UCSD-AML1 (cell line): Measurements from ENCODE around the gene BRD3.
"Not testable (repeated sequence)": the region's sequence is repeated elsewhere in the genome, so short reads cannot be mapped to it uniquely, and the experiment has no call there.

Source experiments
- DNase-seq: peaks from one replicate; lab custom pipeline; 2025; ENCODE audit not compliant: unreplicated experiment; lab: John Stamatoyannopoulos, UW

BRD3 gene

DNA sequence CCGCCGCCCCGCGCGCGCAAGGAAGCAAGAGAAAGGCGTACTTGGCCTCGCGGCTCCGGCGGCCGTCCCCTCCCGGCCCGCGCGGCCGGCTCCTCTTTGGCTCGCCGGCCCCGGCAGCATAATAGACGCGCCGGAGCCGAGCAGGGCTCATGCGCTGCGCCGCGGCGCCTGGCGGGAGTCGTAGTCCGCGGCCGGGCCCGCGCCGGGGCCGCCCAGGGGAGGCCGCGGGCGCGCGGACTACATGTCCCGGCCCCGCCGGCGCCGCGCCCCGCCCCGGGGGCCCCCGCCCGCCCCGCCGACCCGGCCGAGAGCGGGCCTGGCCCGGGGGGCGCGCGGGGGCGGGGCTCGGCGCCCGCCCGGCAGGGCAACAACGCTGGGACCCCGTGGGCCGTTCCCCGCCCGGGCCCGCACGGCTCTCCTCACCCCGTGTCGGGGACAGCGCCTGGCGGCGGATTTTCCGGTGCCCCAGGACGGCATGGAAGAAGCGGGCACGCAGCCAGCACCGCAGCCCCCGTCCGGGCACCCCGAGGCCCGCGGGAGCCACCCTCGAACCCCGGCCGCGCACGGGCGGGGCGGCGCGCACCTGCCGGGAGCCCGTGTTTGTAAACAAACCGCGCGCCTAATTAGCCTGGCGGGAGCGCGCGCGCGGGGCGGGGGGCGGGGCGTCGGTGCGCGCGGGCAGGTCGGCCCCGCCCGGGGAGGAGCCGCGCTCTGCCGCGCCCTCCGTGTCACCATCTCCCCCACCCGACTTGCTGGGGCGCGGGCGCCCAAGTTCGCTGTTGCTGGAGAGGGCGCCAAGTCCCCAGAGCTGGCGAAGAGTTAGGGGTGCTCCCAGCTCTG lies at the start of gene BRD3:
TSS of gene BRD3 (minus strand) at position 123 of the 840 bp plus-strand sequence. CDS start 14,549 bp downstream, outside the sequence.
- peak; percentile 90 for DNase-seq

DNA sequence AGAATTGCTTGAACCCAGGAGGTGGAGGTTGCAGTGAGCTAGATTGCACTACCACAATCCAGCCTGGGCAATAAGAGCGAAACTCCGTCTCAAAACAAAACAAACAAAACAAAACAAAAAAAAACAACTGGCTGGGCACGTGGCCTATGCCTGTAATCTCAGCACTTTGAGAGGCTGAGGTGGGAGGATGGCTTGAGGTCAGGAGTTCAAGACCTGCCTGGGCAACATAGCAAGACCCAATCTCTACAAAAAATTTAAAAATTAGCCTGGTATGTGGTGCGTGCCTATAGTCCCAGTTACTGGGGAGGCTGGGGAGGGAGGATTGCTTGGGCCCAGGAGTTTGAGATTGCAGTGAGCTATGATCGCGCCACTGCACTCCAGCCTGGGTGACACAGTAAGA lies 44.7 kb upstream of the BRD3 start:
- DNase-seq: no peak

DNA sequence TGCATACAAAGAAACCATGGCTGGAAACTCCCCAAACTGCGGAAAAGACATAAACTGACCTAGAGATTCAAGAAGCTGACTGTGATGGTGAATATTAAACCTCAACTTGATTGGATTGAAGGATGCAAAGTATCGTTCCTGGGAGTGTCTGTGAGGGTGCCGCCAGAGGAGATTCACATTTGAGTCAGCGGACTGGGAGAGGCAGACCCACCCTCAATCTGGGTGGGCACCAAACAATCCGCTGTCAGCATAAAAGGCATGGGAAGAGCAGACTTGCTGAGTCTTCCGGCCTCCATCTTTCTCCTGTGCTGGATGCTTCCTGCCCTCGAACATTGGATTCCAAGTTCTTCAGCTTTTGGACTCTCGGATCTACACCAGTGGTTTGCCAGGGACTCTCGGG lies 43.2 kb upstream of the BRD3 start:
- no peak for DNase-seq

DNA sequence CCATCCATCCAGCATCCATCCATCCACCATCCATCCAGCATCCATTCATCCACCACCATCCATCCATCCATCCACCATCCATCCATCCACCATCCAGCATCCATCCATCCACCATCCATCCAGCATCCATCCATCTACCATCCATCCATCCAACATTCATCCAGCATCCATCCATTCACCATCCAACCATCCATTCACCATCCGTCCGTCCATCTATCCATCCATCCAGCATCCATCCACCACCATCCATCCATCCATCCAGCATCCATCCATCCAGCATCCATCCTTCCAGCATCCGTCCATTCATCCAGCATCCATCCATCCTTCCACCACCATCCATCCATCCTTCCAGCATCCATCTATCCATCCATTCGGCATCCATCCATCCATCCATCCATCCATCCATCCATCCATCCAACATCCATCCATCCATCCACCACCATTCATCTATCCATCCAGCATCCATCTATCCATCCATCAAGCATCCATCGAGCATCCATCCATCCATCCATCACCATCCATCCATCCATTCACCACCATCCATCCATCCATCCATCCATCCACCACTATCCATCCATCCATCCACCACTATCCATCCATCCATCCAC lies 35.7 kb upstream of the BRD3 start:
- DNase-seq: no peak

DNA sequence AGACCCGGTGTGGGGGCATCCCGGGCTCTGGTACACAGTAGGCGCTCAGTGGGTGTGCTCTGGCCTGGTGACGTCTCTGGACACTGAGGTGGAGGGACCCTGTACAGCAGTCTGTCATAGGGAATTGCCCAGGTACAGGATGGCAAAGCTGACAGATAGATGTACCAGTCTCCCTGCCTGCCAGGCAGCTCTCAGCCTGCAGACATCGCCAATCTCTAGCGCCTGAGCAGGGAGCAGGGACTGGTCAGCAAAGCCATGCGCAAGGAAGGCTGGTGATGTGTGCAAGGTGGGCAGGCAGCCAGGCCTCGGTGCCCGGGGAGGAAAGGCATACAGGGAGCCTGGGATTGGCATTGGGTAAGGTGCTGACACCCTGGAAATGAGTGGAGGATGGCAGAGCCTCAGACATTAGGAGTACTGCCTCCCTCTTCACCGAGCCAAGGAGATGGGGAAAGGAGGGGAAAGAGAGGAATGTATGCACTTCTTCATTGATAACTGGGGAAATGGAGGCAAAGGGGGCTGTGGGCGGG lies 33.9 kb upstream of the BRD3 start:
- no peak for DNase-seq

DNA sequence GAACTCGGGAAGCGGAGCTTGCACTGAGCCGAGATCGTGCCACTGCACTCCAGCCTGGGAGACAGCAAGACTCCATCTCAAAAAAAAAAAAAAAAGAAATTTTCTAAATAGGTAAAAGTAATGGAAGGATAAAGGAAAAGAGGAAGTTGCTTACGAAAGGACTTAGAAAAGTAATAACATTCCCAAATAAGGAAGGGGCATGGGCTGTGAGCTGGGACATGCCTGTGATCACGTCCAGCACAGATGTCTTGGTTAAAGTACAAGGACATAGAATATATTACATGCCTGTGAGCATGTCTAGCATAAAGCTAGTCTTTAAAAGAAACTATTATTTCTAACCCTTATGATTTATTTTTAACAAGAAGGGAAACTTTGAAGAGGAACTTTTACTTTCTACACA lies 33.3 kb upstream of the BRD3 start:
- not testable (repeated sequence) for DNase-seq

GRCh38 chr9:134100040-134100439 lies 32.2 kb upstream of the BRD3 start:
- DNase-seq: no peak

DNA sequence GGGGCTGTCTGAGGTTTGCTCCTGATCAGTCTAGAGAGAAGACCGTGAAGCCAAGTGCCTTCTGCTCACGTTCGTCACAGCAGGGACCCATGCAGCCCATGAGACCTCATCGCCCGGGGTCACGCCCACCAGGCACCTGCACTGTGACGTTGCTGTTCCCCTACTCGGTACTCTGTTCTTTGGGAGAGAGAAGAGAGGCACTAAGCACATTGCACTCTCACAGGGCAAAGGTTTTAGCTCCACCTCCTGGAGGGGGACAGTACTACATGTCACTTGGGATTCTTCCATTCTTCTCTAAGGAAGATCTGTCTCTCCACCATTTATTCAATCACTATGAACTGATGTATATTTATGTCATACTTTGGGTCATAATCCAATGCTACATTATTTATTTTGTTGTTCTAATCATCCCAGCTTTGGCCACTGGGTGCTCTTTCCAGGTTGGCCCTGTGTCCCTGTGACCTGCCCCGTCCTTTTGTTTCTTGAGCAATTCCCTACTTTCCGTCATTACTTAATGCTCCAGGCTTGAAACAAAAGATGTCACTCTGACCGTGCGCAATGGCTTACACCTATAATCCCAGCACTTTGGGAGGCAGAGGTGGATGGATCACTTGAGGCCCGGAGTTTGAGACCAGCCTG lies 31.4 kb upstream of the BRD3 start:
- DNase-seq: peak; percentile 31

DNA sequence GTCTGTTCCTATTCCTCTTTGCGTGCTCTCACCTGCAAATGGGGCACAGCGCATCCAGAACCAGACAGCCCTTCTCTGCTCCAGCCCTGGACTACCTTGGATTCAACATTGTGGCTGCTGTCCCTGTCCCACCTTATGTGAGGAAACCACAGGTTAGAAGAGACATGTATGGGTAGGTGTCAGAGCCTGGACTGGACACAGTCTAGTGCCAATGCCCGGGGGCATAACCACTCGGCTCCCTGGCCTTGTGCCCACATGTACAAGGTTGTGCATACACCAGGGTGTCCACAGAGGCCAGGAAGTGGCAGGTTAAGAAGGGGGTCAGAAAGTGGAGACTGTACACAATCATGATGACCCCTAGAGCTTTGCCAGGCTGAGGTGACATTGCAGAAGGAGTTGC lies 22.1 kb upstream of the BRD3 start:
- DNase-seq: no peak

- no peak for DNase-seq
Observed at GRCh38 chr9:134088063-134088725, 20.4 kb upstream of the BRD3 start.

DNA sequence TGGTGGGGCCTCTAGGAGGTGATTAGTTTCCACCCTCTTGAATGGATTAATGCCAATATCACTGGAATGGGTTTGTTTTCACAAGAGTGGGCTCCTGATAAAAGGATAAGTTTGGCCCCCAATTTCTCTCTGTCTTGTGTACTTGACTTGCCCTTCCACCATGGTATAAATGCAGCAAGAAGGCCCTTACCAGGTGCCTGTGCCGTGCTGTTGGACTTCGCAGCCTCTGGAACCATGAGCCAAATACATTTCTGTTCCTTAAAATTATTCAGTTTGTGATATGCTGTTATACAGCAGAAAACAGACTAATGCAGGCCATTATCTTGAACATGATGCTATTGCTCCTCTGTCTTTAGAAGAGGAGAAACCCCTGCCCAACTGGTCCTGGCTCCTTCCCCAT lies 17.8 kb upstream of the BRD3 start:
- DNase-seq: no peak

- no peak for DNase-seq
Observed at GRCh38 chr9:134083451-134083850, 15.6 kb upstream of the BRD3 start.

- DNase-seq: no peak
Observed at GRCh38 chr9:134076644-134077043, 8.8 kb upstream of the BRD3 start.

DNA sequence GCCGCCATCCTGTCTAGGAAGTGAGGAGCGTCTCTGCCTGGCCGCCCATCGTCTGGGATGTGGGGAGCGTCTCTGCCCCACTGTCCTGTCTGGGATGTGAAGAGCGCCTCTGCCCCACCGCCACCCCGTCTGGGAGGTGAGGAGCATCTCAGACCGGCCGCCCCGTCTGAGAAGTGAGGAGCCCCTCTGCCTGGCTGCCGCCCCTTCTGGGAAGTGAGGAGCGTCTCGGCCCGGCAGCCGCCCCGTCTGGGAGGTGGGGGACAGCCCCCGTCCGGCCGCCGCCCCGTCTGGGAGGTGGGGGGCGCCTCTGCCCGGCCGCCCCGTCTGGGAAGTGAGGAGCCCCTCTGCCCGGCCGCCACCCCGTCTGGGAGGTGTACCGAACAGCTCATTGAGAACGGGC lies 7.9 kb upstream of the BRD3 start:
- not testable (repeated sequence) for DNase-seq

GRCh38 chr9:134073500-134073899 lies 5.7 kb upstream of the BRD3 start:
- no peak for DNase-seq

DNA sequence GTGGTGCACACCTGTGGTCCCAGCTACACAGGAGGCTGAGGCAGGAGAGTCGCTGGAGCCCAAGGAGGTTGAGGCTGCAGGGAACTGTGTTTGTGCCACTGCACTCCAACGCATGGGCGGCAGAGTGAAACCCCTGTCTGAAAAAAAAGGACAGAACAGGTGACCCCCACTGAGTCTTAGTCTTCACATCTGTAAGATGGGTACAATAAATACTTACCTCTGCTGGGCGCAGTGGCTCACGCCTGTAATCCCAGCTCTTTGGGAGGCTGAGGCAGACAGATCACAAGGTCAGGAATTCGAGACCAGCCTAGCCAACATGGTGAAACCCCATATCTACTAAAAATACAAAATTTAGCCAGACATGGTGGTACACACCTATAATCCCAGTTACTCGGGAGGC lies 4.9 kb upstream of the BRD3 start:
- DNase-seq: not testable (repeated sequence)

GRCh38 chr9:134071149-134071548 lies 3.3 kb upstream of the BRD3 start:
- no peak for DNase-seq

DNA sequence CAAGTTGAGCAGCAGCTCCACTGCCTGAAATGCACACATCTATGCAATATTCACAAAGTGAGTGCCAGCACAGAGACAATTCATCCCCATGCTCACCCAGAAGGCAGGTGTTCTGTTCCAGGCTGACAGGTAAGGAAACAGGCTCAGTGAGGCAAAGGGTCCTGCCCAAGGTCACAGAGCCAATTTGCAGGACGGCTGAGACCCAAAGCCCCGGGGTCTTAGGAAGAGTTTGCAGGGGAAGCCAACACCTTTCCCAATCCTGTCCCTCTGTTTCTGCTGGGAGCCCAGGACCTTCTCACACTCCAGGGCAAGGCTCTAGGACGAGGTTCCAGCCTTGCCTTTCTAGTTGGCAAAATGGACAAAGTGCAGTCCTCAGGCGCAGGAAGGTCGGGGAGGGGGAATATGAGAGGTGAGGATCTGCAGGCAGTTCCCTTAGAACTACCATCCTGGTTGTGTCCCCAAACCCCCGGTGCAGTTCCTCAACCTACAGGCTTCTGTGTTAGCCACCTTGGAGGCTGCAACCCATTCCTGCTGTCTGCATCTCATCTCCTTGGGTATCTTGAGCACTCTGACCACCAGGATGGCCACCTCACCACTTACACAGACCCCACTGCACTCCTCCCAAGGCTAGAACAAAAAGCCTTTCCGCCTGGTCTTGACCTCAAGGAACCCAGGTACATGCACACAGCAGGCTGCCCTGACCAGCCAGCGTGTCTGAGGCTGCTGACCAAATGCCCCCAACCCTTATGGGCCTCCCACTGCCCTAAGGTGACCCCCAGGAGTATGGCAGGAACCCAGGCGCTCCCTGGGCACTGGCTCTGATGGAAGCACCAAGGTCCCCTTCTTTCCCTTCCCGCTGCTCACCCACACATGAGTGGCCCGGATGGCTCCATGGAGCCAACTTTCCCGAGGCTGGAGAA lies 1.9 kb upstream of the BRD3 start:
- no peak for DNase-seq

DNA sequence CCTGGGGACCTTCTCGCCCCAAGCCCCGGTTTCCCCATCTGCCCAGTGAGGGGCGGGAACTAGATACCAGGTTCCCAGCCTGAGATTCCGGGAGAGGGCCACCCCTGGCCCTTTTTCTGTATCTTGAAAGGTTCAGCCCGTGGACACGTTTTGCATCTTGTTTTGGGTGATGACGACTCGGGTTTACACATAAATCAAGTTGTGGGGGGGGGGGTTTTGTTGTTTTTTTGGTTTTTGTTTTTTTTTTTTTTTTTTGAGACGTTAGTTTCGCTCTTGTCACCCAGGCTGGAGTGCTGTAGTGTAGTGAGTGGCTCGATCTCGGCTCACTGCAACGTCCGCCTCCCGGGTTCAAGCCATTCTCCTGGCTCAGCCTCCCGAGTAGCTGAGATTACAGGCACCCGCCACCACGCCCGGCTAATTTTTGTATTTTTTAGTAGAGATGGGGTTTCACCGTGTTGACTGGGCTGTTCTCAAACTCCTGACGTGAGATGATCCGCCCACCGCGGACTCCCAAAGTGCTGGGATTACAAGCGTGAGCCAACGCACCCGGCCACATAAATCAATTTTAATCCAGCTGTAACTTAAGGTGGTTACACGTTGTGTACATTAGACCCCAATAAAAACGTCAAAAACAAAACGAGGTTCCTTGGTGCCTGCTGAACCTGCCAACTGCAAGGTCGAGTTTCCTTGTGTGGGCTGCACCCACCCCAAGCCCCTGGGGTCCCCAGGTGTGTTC lies 1.1 kb upstream of the BRD3 start:
- no peak for DNase-seq
